ENCODE measurements around the gene TIAM2.

TIAM2 gene

GRCh38 chr6:155241966-155242365 is 246.9 kb downstream of the TIAM2 start:
- FAIRE-seq (no peak), DNase-seq (ENCODE audit: insufficient read length) (no peak)
- no peak for TF ChIP-seq POLR2AphosphoS5 (IDR thresholded peaks at IDR 0.05; ENCODE audit: low read depth, low read length)
- no peak for TF ChIP-seq TAF1 (IDR thresholded peaks at IDR 0.05; ENCODE audit: borderline replicate concordance, low read depth, low read length)
- TF ChIP-seq POLR2A (IDR thresholded peaks at IDR 0.05; ENCODE audit: low read depth, low read length), result no peak

- DNase-seq (ENCODE audit: insufficient read length) (no peak), FAIRE-seq (no peak)
- no peak for TF ChIP-seq TAF1 (IDR thresholded peaks at IDR 0.05; ENCODE audit: borderline replicate concordance, low read depth, low read length)
- no peak for TF ChIP-seq POLR2AphosphoS5 (IDR thresholded peaks at IDR 0.05; ENCODE audit: low read depth, low read length)
- no peak for TF ChIP-seq POLR2A (IDR thresholded peaks at IDR 0.05; ENCODE audit: low read depth, low read length)
Observed at GRCh38 chr6:155244434-155244833, 249.3 kb downstream of the TIAM2 start.

- TF ChIP-seq TAF1 (IDR thresholded peaks at IDR 0.05; ENCODE audit: borderline replicate concordance, low read depth, low read length) (no peak), POLR2A (IDR thresholded peaks at IDR 0.05; ENCODE audit: low read depth, low read length) (no peak), POLR2AphosphoS5 (IDR thresholded peaks at IDR 0.05; ENCODE audit: low read depth, low read length) (no peak)
- DNase-seq (ENCODE audit: insufficient read length) (no peak), FAIRE-seq (no peak)
Observed at GRCh38 chr6:155245193-155245592, 250.1 kb downstream of the TIAM2 start.

- TF ChIP-seq TAF1 (IDR thresholded peaks at IDR 0.05; ENCODE audit: borderline replicate concordance, low read depth, low read length), result no peak
- TF ChIP-seq POLR2AphosphoS5 (IDR thresholded peaks at IDR 0.05; ENCODE audit: low read depth, low read length), result no peak
- no peak for TF ChIP-seq POLR2A (IDR thresholded peaks at IDR 0.05; ENCODE audit: low read depth, low read length)
- no peak for FAIRE-seq
- no peak for DNase-seq (ENCODE audit: insufficient read length)
Observed at GRCh38 chr6:155245831-155246230, 250.7 kb downstream of the TIAM2 start.

- FAIRE-seq (no peak), DNase-seq (ENCODE audit: insufficient read length) (no peak)
Observed at GRCh38 chr6:155246825-155247224, 251.7 kb downstream of the TIAM2 start.

GRCh38 chr6:155247618-155248007 is 252.5 kb downstream of the TIAM2 start:
- DNase-seq (ENCODE audit: insufficient read length) (no peak), FAIRE-seq (no peak)
- TF ChIP-seq POLR2A (IDR thresholded peaks at IDR 0.05; ENCODE audit: low read depth, low read length) (no peak), TAF1 (IDR thresholded peaks at IDR 0.05; ENCODE audit: borderline replicate concordance, low read depth, low read length) (no peak), POLR2AphosphoS5 (IDR thresholded peaks at IDR 0.05; ENCODE audit: low read depth, low read length) (no peak)

More at GRCh38 chr6:155246825-155247224, 251.7 kb downstream of the TIAM2 start:
- TF ChIP-seq POLR2AphosphoS5 (IDR thresholded peaks at IDR 0.05; ENCODE audit: low read depth, low read length) (0 out of 2 replicates have a peak, but pooled peaks have one; percentile 15), TAF1 (IDR thresholded peaks at IDR 0.05; ENCODE audit: borderline replicate concordance, low read depth, low read length) (no peak)

- FAIRE-seq (peak; percentile 87), DNase-seq (ENCODE audit: insufficient read length) (peak; percentile 43)
- TF ChIP-seq TAF1 (IDR thresholded peaks at IDR 0.05; ENCODE audit: borderline replicate concordance, low read depth, low read length), result no peak
- TF ChIP-seq POLR2AphosphoS5 (IDR thresholded peaks at IDR 0.05; ENCODE audit: low read depth, low read length), result peak; percentile 39; the same call in 1 of the 2 replicates
Observed at GRCh38 chr6:155248008-155249001, 253.2 kb downstream of the TIAM2 start.

- FAIRE-seq (no peak), DNase-seq (ENCODE audit: insufficient read length) (no peak)
- TF ChIP-seq POLR2A (IDR thresholded peaks at IDR 0.05; ENCODE audit: low read depth, low read length) (no peak), TAF1 (IDR thresholded peaks at IDR 0.05; ENCODE audit: borderline replicate concordance, low read depth, low read length) (no peak), POLR2AphosphoS5 (IDR thresholded peaks at IDR 0.05; ENCODE audit: low read depth, low read length) (no peak)
Observed at GRCh38 chr6:155250701-155251381, 255.7 kb downstream of the TIAM2 start.

- no peak for TF ChIP-seq TAF1 (IDR thresholded peaks at IDR 0.05; ENCODE audit: borderline replicate concordance, low read depth, low read length)
- FAIRE-seq (no peak), DNase-seq (ENCODE audit: insufficient read length) (no peak)
Observed at GRCh38 chr6:155252581-155252980, 257.5 kb downstream of the TIAM2 start.

GRCh38 chr6:155253337-155253736 is 258.2 kb downstream of the TIAM2 start:
- TF ChIP-seq POLR2AphosphoS5 (IDR thresholded peaks at IDR 0.05; ENCODE audit: low read depth, low read length) (no peak), TAF1 (IDR thresholded peaks at IDR 0.05; ENCODE audit: borderline replicate concordance, low read depth, low read length) (no peak), POLR2A (IDR thresholded peaks at IDR 0.05; ENCODE audit: low read depth, low read length) (no peak)
- FAIRE-seq (no peak), DNase-seq (ENCODE audit: insufficient read length) (no peak)

GRCh38 chr6:155254139-155254538 is 259.0 kb downstream of the TIAM2 start:
- no peak for TF ChIP-seq POLR2AphosphoS5 (IDR thresholded peaks at IDR 0.05; ENCODE audit: low read depth, low read length)
- TF ChIP-seq TAF1 (IDR thresholded peaks at IDR 0.05; ENCODE audit: borderline replicate concordance, low read depth, low read length), result no peak
- no peak for TF ChIP-seq POLR2A (IDR thresholded peaks at IDR 0.05; ENCODE audit: low read depth, low read length)
- FAIRE-seq (no peak), DNase-seq (ENCODE audit: insufficient read length) (no peak)

Data from GM12892 (cell line).